OCI-LY1 (cell line): ENCODE results near the gene MARCHF11.

ENCODE experiments used
- H2AFZ ChIP-seq: fragments of 200-600 bp; sonication (generic), shearing (Covaris generic); 2 replicates; pipeline ENCODE4 v1.6.0; 2014; ENCODE audit warnings: antibody characterized with exemption, mild to moderate bottlenecking, low read length
- H3F3A ChIP-seq: fragments of 200-600 bp; sonication (generic), shearing (Covaris generic); 2 replicates; pipeline ENCODE4 v1.6.0; 2014; ENCODE audit warnings: mild to moderate bottlenecking, antibody characterized with exemption, low read length, moderate library complexity; ENCODE audit not compliant: insufficient read depth
- H3K27ac ChIP-seq: fragments of 200-600 bp; sonication (generic); 2 replicates; pipeline ENCODE4 v1.5.1; 2014; ENCODE audit warnings: low read length, mixed run types, mild to moderate bottlenecking, low read depth; ENCODE audit not compliant: poor library complexity, severe bottlenecking
- H3K27me3 ChIP-seq: fragments of 200-600 bp; sonication (generic); 2 replicates; pipeline ENCODE4 v1.6.0; 2014; ENCODE audit warnings: antibody characterized with exemption, mild to moderate bottlenecking, low read length, moderate library complexity; ENCODE audit not compliant: insufficient read depth
- H3K36me3 ChIP-seq: fragments of 200-600 bp; sonication (generic); 2 replicates; pipeline ENCODE4 v1.6.1; 2014; ENCODE audit warnings: mild to moderate bottlenecking, antibody characterized with exemption, low read length, moderate library complexity, mixed read lengths; ENCODE audit not compliant: insufficient read depth
- H3K4me1 ChIP-seq: fragments of 200-600 bp; sonication (generic); 2 replicates; pipeline ENCODE4 v1.5.1; 2014; ENCODE audit warnings: mild to moderate bottlenecking, low read length, moderate library complexity; ENCODE audit not compliant: insufficient read depth, severe bottlenecking
- H3K4me2 ChIP-seq: fragments of 200-600 bp; sonication (generic), shearing (Covaris generic); 2 replicates; pipeline ENCODE4 v1.6.1; 2014; ENCODE audit warnings: low read length
- H3K4me3 ChIP-seq: fragments of 200-600 bp; sonication (generic); 2 replicates; pipeline ENCODE4 v1.5.1; 2014; ENCODE audit warnings: low read length, low read depth, mild to moderate bottlenecking, mixed read lengths; ENCODE audit not compliant: poor library complexity, severe bottlenecking
- H3K79me2 ChIP-seq: fragments of 200-600 bp; shearing (Covaris generic); 2 replicates; pipeline ENCODE4 v1.6.1; 2016; ENCODE audit warnings: mixed run types, low read length, mixed read lengths; ENCODE audit not compliant: insufficient read depth
- H3K9ac ChIP-seq: fragments of 200-600 bp; sonication (generic), shearing (Covaris generic); 2 replicates; pipeline ENCODE4 v1.6.1; 2014; ENCODE audit warnings: mild to moderate bottlenecking, low read length, mixed read lengths
- H3K9me2 ChIP-seq: fragments of 200-600 bp; sonication (generic), shearing (Covaris generic); 2 replicates; pipeline ENCODE4 v1.6.1; 2014; ENCODE audit warnings: low read depth, mild to moderate bottlenecking, low read length, mixed read lengths
- H3K9me3 ChIP-seq: fragments of 200-600 bp; shearing (Covaris generic); 2 replicates; pipeline ENCODE4 v1.6.1; 2014; ENCODE audit warnings: low read length, mixed read lengths
- H4K20me1 ChIP-seq: fragments of 200-600 bp; sonication (generic), shearing (Covaris generic); 2 replicates; pipeline ENCODE4 v1.6.0; 2016; ENCODE audit warnings: mild to moderate bottlenecking, low read length; ENCODE audit not compliant: insufficient read depth
- CTCF ChIP-seq: fragments of 200-600 bp; sonication (generic), shearing (Covaris generic); IDR thresholded peaks from 2 replicates; pipeline ENCODE4 v1.5.1; 2017; ENCODE audit warnings: mild to moderate bottlenecking, antibody characterized with exemption, low read length, moderate library complexity, mixed read lengths
- EZH2 ChIP-seq: fragments of 200-600 bp; sonication (generic), shearing (Covaris generic); IDR thresholded peaks from 2 replicates; pipeline ENCODE4 v1.8.0; 2017; ENCODE audit warnings: borderline replicate concordance, mixed run types, mild to moderate bottlenecking, antibody characterized with exemption, low read length, moderate library complexity, mixed read lengths

Gene MARCHF11

GRCh38 chr5:16034319-16035001 lies 145.1 kb downstream of the MARCHF11 start:
- Histone ChIP-seq H3K4me2 (no peak overlapping the region), H4K20me1 (no peaks in the 10 kb centered on the region), H3K27ac (no peak overlapping the region), H3K9ac (no peak overlapping the region), H2AFZ (no peak overlapping the region), H3K79me2 (no peaks in the 10 kb centered on the region), H3K4me3 (no peak overlapping the region), H3F3A (no peaks in the 10 kb centered on the region), H3K4me1 (no peaks in the 10 kb centered on the region), H3K27me3 (no peaks in the 10 kb centered on the region), H3K9me2 (no peaks in the 10 kb centered on the region), H3K36me3 (no peaks in the 10 kb centered on the region), H3K9me3 (no peaks in the 10 kb centered on the region)
- TF ChIP-seq CTCF (no peak), EZH2 (no peak)

- Histone ChIP-seq H4K20me1 (no peaks in the 10 kb centered on the region), H3K9me2 (no peaks in the 10 kb centered on the region), H3K27ac (no peak overlapping the region), H3K4me3 (no peak overlapping the region), H3K36me3 (no peaks in the 10 kb centered on the region), H3K4me1 (no peaks in the 10 kb centered on the region), H2AFZ (no peak overlapping the region), H3K9ac (no peak overlapping the region), H3K79me2 (no peaks in the 10 kb centered on the region), H3K9me3 (no peaks in the 10 kb centered on the region), H3F3A (no peaks in the 10 kb centered on the region), H3K27me3 (no peaks in the 10 kb centered on the region), H3K4me2 (no peak overlapping the region)
- no peak for TF ChIP-seq CTCF
- TF ChIP-seq EZH2 = no peak
Observed at GRCh38 chr5:16033187-16033925, 146.2 kb downstream of the MARCHF11 start.

- Histone ChIP-seq H3K36me3 (no peaks in the 10 kb centered on the region), H3K9me2 (no peaks in the 10 kb centered on the region), H3K9me3 (no peaks in the 10 kb centered on the region), H4K20me1 (no peaks in the 10 kb centered on the region), H3K4me1 (no peaks in the 10 kb centered on the region), H3K4me3 (no peak overlapping the region), H3K4me2 (no peak overlapping the region), H3F3A (no peaks in the 10 kb centered on the region), H2AFZ (no peak overlapping the region), H3K27me3 (no peaks in the 10 kb centered on the region), H3K79me2 (no peaks in the 10 kb centered on the region), H3K27ac (no peak overlapping the region), H3K9ac (no peak overlapping the region)
- TF ChIP-seq EZH2 = no peak
- TF ChIP-seq CTCF = no peak
Observed at GRCh38 chr5:16028708-16029107, 150.9 kb downstream of the MARCHF11 start.
